Kidney epithelial cell (primary cell): ENCODE results near the gene TRMT44. TPM values are rescaled to one million over a fixed set of nuclear protein-coding genes. Genes with fewer than 3 reads are reported as not detected.

Experiments used
- DNase-seq: peaks from one replicate; pipeline ENCODE4 v3.0.0-alpha.2; 2010; ENCODE audit warnings: low read depth
- H3K27me3 ChIP-seq: 2 replicates; pipeline ENCODE4 v1.6.0; 2011; ENCODE audit warnings: low read length; ENCODE audit not compliant: control insufficient read depth, insufficient read depth
- H3K36me3 ChIP-seq: 2 replicates; pipeline ENCODE4 v1.5.1; 2011; ENCODE audit warnings: low read length; ENCODE audit not compliant: control insufficient read depth, insufficient read depth
- H3K4me3 ChIP-seq: 2 replicates; pipeline ENCODE4 v1.5.1; 2011; ENCODE audit warnings: low read depth, mild to moderate bottlenecking, control low read depth, low read length
- CTCF ChIP-seq: IDR thresholded peaks from 2 replicates; pipeline ENCODE4 v1.5.1; 2011; ENCODE audit warnings: mild to moderate bottlenecking, moderate library complexity, low read length, control low read depth, inconsistent platforms; ENCODE audit not compliant: insufficient read depth, poor library complexity, severe bottlenecking
- total RNA-seq: library from RNA; depleted of rRNA; stranded (reverse); fragments of >200 nt; gene quantifications from 2 replicates; pipeline ENCODE4 v1.2.3, GENCODE V29; 2015

The TRMT44 gene
- total RNA-seq, 1 donor from 2014 or later, result 22.8 TPM

- H3K4me3 ChIP-seq, result no peak overlapping the region
- no peaks in the 10 kb centered on the region for H3K27me3 ChIP-seq
- TF ChIP-seq CTCF, result no peak
- no peak for DNase-seq
- H3K36me3 ChIP-seq, result no peaks in the 10 kb centered on the region
Measured at GRCh38 chr4:8394806-8395205, 45.8 kb upstream of the TRMT44 start.

- H3K4me3 ChIP-seq, result no peak overlapping the region
- no peak for TF ChIP-seq CTCF
- DNase-seq, result no peak
- no peaks in the 10 kb centered on the region for H3K36me3 ChIP-seq
- H3K27me3 ChIP-seq, result no peaks in the 10 kb centered on the region
Measured at GRCh38 chr4:8395504-8396296, 44.9 kb upstream of the TRMT44 start.

DNA sequence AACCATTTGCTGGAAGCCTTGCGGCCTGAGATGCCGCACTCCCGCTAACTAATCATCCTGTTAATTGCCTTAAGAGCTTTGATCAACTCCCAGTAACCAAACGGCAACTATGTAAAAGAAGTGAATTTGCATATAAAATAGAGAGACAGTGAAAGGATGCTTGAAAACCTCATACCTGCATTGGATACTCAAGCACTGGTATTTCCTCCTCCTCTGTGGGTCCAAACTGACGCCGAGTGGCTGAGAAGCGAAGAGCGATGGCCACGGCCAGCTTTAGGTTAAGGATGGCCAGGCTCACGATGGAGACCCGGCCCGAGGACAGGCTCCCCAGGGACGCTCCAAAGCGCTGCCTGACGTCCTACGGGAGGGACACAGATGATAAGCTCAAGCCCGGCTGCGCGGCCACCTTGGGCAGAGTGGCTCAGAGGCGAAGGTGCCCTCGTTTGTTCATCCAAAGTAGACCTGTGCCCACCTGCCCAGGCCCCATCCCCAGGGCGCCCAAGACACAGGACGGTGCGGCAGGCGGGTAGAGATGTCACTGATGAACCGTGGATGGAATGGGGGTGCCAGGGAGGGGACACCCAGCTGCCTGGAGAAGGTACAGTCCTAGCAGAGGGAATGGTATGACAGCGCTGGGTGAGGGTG, 43.7 kb upstream of the TRMT44 start:
- no peak for TF ChIP-seq CTCF
- DNase-seq, result no peak
- H3K4me3 ChIP-seq, result no peak overlapping the region
- H3K36me3 ChIP-seq, result no peaks in the 10 kb centered on the region
- no peaks in the 10 kb centered on the region for H3K27me3 ChIP-seq

GRCh38 chr4:8398347-8398746, 42.2 kb upstream of the TRMT44 start:
- Histone ChIP-seq H3K36me3 (peaks cover 1% of the 10 kb centered on the region), H3K27me3 (no peaks in the 10 kb centered on the region), H3K4me3 (no peak overlapping the region)
- DNase-seq, result no peak
- TF ChIP-seq CTCF, result no peak

DNA sequence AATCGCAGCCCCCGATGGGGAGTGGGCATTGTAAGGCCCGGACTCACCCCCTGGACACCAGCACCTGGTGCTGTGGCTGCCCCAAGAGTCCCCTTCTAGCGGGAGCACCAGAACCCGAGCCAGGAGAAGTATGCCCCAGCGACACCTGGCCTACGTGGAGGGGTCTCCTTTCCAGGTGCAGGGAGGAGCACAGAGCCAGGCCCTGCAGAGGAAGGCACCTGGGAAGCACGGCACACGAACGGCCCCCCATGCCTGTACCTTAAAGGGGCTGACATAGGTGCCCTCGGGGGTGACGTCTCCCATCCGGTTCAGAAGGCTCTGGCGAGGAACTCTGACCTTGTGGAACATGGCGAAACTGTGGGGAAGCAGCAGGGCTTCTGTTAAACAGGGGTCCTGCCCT, 41.3 kb upstream of the TRMT44 start:
- TF ChIP-seq CTCF, result no peak

More for the DNA sequence above, 41.3 kb upstream of the TRMT44 start:
- DNase-seq, result no peak
- no peak overlapping the region for H3K4me3 ChIP-seq
- peaks cover 1% of the 10 kb centered on the region for H3K36me3 ChIP-seq
- H3K27me3 ChIP-seq, result no peaks in the 10 kb centered on the region
